ENCODE results near the gene TAF4.
"Not testable (repeated sequence)": the region's sequence is repeated elsewhere in the genome, so short reads cannot be mapped to it uniquely, and the experiment has no call there.

TAF4 gene

DNA sequence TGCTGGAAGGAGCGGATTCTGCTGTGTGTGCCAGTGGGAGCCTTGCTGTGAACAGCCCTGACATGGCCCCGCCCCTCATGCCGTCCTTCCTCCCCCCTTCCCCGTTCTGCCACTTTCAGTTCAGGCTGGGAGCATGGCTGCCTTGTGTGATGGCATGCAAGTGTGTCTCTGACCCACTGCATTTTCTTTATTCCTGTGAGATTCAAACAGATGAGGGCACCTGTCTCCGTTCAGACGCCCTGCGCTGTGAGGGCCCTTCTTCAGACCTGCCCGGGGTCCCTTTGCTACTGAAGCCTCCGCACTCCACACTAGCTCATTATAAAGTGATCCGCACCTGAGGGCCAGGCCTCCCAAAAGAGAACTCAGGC is 88.3 kb downstream of the TAF4 start:
- DNase-seq (ENCODE audit: low read depth), result no peak

DNA sequence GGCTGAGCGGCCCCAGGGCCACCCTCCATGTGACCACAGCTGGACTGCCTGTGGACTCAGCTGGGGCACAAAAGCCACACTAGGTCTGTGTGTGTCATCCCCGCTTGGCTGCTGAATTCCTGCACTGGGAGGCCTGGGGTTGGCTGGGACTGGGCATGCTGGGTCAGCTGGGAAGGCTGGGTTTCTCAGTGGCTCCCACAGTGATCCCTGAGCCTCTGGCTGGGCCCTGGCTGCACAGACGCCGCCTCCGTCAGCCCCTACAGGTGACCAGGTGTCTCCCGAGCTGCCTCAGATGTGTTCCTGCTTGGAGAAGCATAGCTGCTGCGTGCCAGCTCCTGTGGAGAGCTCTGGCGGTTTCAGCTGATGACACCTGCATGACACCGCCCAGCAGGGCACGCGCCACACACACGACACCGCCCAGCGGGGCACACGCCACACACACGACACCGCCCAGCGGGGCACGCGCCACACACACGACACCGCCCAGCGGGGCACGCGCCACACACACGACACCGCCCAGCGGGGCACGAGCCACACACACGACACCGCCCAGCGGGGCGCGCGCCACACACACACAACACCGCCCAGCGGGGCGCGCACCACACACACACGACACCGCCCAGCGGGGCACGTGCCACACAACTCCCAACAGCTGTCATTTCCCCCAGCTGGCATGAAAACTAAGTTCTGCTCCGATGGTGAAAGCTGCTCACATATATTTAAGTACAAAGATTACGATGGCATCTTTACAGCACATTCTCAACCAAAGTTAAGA is 88.8 kb downstream of the TAF4 start:
- DNase-seq (ENCODE audit: low read depth), result no peak

DNA sequence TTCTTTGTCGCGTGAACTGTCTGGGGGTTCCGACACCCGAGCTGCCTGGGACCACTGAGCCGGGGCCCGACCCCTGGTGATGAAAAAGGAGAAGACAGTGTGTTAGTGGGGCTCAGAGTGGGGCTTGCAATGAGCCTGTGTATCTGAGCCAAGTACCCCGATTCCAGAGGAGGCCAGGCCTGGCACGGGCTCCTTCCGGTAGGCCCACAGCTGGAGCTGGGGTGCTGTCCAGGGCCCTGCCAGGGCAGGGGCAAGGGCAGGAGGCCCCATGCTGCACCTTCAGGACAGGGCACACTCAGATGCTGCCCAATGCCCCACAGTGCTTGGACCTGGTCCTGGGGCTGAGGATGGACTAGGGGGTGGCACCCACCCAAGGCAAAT is 89.4 kb downstream of the TAF4 start:
- no peak for DNase-seq (ENCODE audit: low read depth)

DNA sequence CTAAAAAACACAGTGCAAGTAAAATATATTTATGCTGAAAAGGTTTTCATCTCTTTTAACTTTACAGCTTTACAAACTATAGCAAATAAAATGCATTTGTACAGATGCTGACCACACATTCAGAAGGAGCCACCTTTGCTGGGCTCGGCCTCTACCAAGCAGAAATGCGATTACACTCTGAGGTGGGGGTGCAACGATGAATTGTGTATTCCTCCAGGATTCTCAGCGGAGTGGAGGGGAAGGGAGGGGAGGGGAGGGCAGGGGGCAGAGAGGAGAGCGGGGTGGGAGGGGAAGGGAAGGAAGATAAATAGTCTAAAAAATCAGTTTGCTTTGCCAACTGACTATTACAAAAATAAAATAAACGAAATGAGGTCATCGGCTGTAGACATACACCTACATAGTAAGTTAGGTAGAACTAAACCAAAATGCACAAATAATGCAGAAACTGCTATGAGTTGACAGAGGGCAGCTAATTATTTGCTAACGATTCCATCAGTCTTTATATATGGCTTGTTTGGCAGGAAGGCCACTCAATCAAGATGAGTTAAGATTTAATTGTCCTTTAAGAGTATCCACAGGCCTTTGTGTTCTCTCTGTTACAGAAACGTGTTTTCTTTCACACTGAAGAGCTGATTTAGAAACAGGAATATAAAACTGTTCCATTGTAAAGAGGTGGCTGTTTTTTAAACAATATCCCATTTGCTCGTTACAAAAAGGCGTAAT is 90.1 kb downstream of the TAF4 start:
- no peak for DNase-seq (ENCODE audit: low read depth)

DNA sequence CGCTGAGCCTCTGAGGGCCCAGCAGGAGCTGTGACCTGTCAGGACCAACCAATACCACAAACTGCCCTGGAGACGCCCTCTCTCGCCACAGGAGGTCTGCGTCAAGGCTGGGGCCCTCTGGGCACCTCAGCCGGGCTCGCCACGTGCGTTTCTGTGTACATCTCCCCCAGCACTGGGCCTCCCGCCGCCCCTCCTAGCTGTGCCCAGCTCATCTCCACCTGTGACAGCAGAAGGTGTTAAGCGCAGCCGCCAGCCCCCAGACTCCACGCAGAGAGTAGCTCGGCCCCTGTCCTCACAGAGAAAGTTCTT is 91.4 kb downstream of the TAF4 start:
- DNase-seq (ENCODE audit: low read depth), result no peak

DNA sequence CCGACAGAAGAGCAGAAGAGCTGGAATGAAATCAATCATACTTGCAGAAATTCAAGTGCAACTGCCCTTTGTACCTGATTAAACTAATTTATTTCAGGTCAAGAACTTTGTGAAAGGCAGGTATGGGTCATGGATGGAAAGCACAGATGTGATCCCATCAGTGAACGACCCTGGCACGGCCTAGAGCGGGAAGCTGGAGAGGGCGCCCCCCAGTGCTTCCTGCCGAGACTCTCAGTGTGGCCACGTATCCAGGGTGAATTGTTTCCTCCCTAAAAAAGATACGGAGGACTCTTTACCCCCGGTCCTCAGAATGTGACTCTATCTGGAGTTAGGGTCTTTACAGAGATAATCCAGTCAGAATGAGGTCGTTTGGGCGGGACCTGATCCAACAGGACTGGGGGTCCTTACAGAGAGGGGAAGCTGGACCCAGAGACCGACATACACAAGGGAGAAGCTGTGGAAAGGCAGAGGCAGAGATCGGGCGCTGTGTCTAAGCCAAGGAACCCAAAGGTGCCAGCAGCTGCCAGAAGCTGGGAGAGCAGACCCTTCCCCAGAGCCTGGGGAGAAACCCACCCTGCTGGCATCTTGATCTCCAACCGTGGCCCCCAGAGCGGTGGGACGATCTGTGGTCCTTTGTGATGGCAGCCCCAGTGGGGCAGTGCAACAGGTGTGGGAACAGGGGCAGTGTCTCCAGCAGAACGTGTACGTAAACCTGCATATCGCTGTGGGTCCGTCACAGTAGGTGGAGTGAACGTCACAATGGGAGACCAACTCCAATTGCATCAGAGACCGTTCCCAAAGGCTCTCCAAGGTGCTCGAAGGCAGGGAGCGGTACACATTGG is 91.9 kb downstream of the TAF4 start:
- no peak for DNase-seq (ENCODE audit: low read depth)

DNA sequence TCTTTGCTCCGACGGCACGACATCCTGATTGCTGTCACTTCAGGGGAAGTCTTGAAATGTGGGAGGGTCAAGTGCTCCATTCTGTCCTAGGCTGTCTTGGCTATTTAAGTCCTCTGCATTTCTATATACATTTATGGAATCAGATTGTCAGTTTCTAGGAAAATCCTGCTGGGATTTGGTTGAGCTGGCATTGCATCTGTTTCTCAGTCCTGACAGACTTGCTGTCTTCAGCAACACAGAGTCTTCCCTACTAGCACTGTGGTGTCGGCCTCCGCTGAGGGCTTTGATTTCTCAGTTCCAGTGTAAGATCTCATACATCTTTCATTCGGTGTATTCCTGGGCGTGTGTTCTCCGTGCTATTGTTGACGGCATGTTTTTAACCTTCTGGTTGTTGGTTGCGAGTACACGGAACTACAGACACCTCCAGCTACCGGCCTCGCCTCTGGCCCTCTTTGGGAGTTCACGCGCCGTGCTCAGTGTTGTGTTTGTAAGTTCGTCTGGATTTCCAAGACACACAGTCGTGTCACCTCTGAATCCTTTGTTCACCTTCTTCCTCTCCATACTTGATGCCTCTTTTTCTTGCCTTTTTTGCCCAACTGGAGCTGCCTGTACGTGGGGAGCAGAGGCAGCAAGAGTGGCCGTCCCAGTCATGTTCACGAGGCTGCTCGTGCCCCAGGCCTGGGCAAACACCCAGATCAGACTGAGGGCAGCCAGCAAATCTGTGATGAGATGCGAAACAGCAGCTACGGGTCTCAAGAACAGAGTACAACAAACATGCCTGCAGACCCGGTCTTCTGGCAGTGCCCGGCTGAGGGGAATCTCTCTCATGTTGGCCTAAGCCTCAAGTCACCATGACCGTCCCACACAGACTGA is 92.8 kb downstream of the TAF4 start:
- no peak for DNase-seq (ENCODE audit: low read depth)

DNA sequence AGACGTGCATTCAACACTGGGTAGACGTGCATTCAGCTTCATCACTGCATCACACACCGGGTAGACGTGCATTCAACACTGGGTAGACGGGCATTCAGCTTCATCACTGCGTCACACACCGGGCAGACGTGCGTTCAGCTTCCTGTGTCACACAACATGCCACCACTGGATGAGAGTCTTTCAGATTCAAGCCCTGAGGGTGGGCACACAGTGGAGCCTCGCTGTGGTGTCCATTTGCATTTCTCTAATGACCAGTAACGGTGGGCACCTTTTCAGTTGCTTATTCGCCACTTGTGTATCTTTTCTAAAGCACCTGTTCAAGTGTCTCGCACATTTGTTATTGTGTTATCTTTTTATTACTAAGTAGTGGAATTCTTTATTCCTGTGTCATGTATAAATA is 94.1 kb downstream of the TAF4 start:
- not testable (repeated sequence) for DNase-seq (ENCODE audit: low read depth)

DNA sequence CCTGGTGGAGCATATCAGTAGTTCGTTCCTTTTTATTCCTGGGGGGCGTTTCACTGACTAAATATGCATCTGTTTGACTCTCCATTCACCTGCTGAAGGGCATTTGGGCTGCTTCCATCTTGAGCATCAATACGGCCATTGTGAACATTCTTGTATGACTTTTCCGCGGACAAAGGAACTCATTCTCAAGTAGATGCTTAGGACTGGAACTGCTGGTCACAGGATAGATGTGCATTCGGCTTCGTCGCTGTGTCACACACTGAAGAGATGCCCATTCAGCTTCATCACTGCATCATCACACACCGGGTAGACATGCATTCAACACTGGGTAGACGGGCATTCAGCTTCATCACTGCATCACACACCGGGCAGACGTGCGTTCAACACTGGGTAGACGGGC is 95.3 kb downstream of the TAF4 start:
- DNase-seq (ENCODE audit: low read depth), result no peak

DNA sequence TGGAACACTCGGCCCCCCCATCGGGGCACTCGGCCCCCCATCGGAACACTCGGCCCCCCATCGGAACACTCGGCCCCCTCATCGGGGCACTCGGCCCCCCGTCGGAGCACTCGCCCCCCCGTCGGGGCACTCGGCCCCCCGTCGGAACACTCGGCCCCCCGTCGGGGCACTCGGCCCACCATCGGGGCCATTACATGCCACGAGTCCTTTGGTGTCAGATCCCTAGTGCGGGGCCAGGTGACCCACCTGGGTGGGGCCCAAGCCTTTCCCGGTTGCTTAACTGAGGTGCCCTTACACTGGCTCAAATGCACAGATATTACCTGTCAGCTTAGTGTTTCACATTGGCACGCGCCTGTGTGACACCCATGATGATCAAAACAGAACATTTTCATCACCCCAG is 95.9 kb downstream of the TAF4 start:
- no peak for DNase-seq (ENCODE audit: low read depth)

DNA sequence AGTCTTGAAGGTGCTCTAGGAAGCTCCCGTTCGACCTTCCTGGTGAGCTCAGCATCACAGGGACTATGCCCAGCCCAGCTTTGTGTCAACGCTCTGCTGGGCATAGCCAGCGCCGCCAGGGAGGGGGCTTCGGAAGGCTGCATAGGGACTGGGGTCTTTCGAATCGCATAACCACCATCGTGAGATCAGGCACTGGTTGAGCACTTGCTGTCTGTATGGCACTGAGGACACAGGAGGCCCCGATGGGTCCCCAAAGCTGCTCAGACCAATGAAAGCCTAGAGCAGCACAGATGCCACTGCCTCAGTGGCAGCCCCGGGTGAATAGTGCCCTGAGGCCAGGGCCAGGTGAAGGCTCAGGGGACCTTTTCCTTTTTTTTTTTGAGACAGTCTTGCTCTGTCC is 96.7 kb downstream of the TAF4 start:
- DNase-seq (ENCODE audit: low read depth), result no peak

DNA sequence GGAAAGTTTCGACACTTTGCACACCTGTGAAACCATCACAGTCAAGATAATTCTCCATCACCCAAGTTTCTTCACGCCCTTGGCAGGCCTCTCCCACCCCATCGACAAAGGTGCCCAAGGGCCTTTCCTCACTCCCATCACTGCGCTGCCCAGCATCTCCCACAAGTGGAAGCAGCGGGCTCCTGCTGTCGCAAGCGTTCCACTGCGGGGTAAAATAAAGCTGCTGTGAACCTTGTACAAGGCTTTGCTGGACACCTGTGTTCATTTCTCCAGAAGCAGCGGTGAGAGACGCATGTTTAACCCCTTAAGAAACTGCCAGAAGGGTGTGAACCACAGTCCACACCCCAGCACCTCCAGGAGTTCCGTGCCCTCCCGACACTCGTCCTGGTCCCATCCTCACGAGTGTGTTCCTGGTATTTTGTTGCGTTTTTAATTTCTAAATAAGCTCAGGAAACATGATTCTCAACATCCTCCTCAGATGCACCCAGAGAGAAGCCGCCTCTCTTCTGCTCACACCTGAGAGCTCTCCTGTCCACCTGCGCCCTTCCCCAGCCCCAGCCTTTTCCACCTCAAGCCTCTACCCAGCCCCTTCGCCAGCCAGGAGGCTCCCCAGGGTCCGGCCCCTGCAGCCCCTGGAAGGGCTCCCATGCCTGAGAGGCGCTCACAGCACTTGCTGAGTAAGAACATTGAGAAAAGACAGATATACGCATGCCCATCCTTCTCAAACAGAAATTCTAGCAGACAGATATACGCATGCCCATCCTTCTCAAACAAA is 97.5 kb downstream of the TAF4 start:
- no peak for DNase-seq (ENCODE audit: low read depth)

DNA sequence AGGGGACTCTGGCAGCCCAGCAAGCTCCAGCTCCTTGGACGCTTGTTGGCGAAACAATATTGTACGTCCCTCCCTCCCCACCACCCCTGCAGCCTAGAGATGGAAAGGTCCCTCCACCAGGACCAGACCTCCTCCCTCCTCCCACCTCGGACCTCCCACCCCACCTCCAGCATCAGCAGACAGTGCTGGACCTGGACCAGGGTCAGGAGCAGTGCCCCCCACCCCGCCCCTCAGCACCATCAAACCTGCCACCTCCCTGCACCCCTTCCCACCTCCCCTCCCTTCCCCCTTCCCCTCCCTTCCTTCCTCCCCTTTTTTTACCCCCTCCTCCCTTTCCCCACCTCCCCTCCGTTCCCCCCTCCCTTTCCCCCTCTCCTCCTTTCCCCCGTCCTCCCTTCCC is 98.4 kb downstream of the TAF4 start:
- DNase-seq (ENCODE audit: low read depth), result no peak

DNA sequence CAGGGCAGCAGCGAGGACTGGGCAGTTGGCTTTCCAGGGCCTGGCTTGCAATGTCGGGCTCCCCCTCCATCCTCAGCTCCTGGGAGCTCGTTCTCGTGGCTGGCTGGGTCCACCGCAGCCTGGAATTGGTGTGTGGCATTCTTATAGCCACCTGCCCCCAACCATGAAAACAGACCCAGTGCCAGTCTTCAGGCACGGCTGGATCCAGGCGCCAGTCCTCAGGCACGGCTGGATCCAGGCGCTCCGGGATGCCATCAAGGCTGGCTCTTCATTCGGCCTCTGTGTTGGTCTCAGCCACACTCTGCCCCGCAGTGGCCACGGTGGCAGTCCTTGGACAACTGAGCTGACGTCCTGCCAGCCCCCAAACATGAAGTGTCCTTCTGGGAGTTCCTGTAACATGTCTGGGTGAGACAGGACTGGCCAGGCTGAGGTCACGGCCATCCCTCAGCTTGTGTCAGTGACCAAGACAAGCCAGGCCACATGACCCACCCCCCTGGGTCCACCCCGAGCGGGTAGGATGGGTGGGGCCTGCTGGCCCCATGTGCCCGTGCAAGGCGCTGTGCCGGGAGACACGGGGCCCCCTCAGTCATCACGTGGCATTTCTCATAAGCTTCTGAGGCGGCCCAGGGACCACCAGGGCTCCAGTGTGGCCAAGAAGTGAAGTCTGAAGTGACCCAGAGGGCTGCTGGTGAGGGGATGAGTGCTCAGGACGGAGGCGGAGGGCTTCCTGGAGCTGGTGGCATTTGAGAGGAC is 99.0 kb downstream of the TAF4 start:
- no peak for DNase-seq (ENCODE audit: low read depth)

DNA sequence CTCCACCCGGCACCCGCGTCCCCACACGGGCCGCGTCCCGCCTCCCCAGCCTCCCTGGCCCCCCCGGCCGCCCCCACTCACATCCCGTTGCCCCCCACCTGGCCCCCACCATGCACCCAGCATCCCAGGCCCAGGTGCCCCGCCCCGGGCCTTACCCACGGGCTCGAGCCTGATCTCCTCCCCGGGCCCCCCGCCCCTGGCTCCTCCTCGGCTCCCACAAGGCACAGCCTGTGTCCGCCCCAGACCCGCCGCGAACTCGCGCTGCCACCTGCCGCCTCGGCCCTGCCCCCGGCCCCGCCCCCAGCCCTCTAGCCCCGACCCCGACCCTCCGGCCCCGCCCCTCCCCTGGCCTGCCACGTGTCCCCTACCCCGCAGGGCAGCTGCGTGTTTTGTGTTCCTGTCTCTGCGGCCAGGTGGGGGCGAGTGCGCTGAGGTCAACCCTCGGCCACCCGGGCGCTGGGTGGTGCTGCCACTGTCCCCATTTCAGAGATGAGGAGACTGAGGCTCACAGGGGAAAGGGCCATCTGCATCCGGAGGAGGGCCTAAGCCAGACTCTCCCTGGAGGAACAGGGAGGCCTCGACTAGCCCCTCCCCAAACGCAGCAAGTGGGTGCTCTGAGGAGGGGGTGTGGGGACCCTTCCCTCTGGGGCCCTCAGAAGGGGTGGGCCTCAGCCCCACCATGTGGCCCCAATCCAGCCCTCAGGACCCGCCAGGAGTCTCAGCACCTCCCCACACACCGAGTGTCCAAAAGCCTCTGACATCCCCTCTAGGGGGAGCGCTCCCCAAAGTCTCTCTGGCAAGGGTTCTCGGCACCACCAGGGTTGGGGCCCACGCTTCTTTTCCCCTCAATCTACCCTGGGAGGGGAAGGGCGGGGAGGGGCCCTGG is 99.8 kb downstream of the TAF4 start:
- DNase-seq (ENCODE audit: low read depth), result no peak

DNA sequence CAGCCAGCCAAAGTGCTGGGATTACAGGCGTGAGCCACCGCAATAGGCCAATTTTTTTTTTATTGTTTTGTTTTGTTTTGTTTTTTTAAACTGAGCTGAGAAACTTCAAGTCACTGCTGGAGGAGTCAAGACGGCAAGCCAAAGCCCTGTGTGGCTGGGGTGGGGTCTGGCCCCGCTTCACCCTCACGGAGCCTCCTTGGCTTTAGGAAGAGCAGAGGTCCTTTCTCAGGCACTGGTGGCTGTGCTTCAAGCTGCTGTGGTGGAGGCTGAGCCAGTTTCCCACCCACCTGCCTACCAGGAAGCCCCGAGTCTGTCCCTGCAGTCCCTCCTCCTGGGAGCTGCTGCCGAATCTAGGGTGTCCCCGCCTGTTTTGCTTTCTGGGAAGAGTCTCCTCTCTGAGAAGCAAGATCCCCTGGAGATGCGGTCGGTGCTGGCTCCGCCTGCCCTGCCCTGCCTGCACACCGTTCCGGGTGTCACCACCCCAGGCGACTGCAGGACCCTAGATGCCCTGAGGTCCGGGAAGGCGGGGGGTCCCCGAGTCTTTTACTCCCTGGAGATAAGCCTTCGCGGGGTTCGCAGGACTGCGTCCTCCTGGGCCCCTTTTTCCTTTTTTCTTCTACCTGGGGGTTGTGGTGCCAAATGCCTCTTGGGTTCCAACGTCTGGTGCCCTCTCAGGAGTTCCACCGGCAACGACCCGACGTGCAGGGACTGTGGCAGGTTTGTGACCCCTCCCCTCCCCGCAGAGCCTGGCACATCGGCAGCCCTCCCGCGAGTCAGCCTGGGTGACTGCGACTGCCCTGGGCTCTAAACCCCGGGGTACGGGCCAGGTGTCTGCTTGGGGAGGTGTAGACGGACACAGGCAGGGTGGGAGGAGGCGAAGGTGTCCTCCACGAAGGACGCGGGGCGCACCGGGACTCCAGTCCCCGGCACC is 100.7 kb downstream of the TAF4 start:
- no peak for DNase-seq (ENCODE audit: low read depth)

DNA sequence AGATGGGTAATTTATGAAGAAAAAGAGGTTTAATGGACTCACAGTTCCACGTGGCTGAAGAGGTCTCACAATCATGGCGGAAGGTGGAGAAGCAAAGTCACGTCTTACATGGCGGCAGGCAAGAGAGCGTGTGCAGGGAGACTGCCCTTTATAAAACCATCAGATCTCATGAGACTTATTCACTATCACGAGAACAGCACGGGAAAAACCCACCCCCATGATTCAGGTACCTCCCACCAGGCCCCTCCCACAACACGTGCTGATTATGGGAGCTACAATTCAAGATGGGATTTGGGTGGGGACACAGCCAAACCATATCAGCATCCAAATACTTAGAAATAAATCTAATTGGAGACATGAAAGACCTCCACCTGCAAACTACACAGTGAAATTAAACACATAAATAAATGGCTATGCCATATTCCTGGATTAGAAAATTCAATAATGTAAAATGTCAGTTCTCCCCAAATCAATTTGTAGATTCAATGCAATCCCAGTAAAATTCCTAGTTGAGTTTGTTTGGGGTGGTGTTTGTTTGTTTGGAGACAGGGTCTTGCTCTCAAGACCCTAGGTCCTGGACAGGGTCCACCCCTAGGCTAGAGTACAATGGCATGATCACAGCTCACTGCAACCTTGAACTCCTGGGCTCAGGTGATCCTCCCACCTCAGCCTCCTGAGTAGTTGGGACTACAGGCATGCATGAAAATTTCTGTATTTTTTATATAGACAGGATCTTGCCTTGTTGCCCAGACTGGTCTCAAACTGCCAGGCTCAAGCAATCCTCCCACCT is 101.6 kb downstream of the TAF4 start:
- DNase-seq (ENCODE audit: low read depth), result no peak

DNA sequence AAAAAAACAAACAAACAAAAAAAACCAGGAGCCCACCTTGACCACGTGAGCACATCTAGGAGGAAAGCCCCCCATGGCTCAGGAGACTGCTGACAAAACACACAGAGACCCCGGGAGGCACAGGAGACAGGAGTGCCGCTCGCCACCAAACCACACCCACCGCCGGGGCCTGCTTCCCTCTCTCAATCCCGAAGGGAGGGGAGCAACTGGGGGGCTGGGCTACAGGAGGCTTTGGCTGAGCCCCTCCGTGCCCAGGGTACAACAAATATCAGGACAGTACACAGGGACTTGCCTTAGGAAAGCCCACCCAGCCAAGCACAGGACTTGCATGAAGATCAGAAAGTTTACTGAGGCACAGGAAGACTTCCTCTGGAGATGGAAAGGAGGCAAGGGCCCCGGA is 102.5 kb downstream of the TAF4 start:
- DNase-seq (ENCODE audit: low read depth), result no peak
